Testis (tissue), 3 donors: ENCODE measurements around the gene SGF29. TPM values are rescaled to one million over a fixed set of nuclear protein-coding genes. Genes with fewer than 3 reads are reported as not detected.
A peak's percentile ranks its signal among the peaks of the same experiment; 100 is the strongest.
"Not testable (repeated sequence)": the region's sequence is repeated elsewhere in the genome, so short reads cannot be mapped to it uniquely, and the experiment has no call there.

Experiments
- DNase-seq: peaks from one replicate; pipeline ENCODE4 v3.0.0-alpha.2; 2019
- H3K27ac ChIP-seq, 2 donors: fragments of 200-600 bp; sonication (generic); one replicate each; pipeline ENCODE4 v1.5.1; 2019
- H3K27me3 ChIP-seq: fragments of 200-600 bp; sonication (generic); one replicate; pipeline ENCODE4 v1.5.1; 2019
- H3K36me3 ChIP-seq: fragments of 200-600 bp; sonication (generic); one replicate; pipeline ENCODE4 v1.5.1; 2017; ENCODE audit warnings: low read depth; ENCODE audit errors: missing control alignments
- H3K4me1 ChIP-seq: fragments of 200-600 bp; sonication (generic); one replicate; pipeline ENCODE4 v1.5.1; 2019
- H3K4me3 ChIP-seq, 2 donors: fragments of 200-600 bp; sonication (generic); one replicate each; pipeline ENCODE4 v1.5.1; 2017 to 2019
- H3K9me3 ChIP-seq: fragments of 200-600 bp; sonication (generic); one replicate; pipeline ENCODE4 v1.5.1; 2017
- CTCF ChIP-seq, 3 experiments: fragments of 450-650 bp in 2 of 3; fragments of 200-600 bp in 1 of 3; sonication (generic) in 1 of 3; IDR thresholded peaks; one replicate each; pipeline ENCODE4 v1.5.1; 2016 to 2019; ENCODE audit warnings: antibody characterized with exemption in 3 of 3, mild to moderate bottlenecking in 2 of 3, moderate library complexity in 1 of 3
- POLR2A ChIP-seq: fragments of 450-650 bp; IDR thresholded peaks from one replicate; pipeline ENCODE4 v1.6.1; 2017; ENCODE audit warnings: antibody characterized with exemption, mild to moderate bottlenecking, moderate library complexity
- WGBS, 2 donors: methylation state at CpG; one replicate each; pipeline ENCODE4 v1.1.5; 2018; 5-methylcytosine and 5-hydroxymethylcytosine counted together
- intact Hi-C: fragments of 100-400 bp; cut with DNase I; formaldehyde crosslinking; loops from one replicate; pipeline ENCODE4 v1.15.1; 2023; ENCODE audit warnings: low total_unique reads
- polyA plus RNA-seq: library from polyadenylated mRNA; stranded (reverse); fragments of 350-450 nt; fragmentation: Illumina TruSeq; extraction: RNeasy Lipid Tissue Mini Kit (QIAGEN cat#74804); gene quantifications from one replicate; pipeline ENCODE4 v1.2.3, GENCODE V29; 2014; ENCODE audit warnings: low read depth, low replicate concordance; ENCODE audit not compliant: insufficient read depth
- total RNA-seq, 2 donors: library from RNA; depleted of rRNA; stranded (reverse); fragments of >200 nt; gene quantifications; one replicate each; pipeline ENCODE4 v1.2.3, GENCODE V29; 2016

The SGF29 gene
- total and polyA plus RNA-seq, 3 donors from 2014 or later: 76.7 to 94.5 (median 82.3) TPM

- no peak overlapping the region for H3K27ac ChIP-seq
- H3K36me3 ChIP-seq: no peaks in the 10 kb centered on the region
- H3K4me1 ChIP-seq: peaks cover 9% of the 10 kb centered on the region
- intact Hi-C loops: no loop called here
- no peaks in the 10 kb centered on the region for H3K9me3 ChIP-seq
- no peak for TF ChIP-seq POLR2A
- TF ChIP-seq CTCF (IDR thresholded peaks at IDR 0.05): no peak
- no peak overlapping the region for H3K4me3 ChIP-seq
- H3K27me3 ChIP-seq: no peaks in the 10 kb centered on the region
- 77 to 80% methylated on average over 3 of the region's 3 CpGs for WGBS, 2 donors
- DNase-seq: no peak
Measured at GRCh38 chr16:28544998-28545397, 8.7 kb upstream of the SGF29 start.

- H3K4me1 ChIP-seq, H3K27me3 ChIP-seq, H3K27ac ChIP-seq, H3K4me3 ChIP-seq, DNase-seq, H3K9me3 ChIP-seq, H3K36me3 ChIP-seq, intact Hi-C loops: not testable (repeated sequence)
- 89 to 95% methylated on average over 7 of the region's 7 CpGs for WGBS, 2 donors
Measured at GRCh38 chr16:28545964-28546363, 7.8 kb upstream of the SGF29 start.

GRCh38 chr16:28546626-28547025 lies 7.1 kb upstream of the SGF29 start:
- 86 to 89% methylated on average over 7 of the region's 7 CpGs for WGBS, 2 donors

GRCh38 chr16:28548306-28548802 lies 5.4 kb upstream of the SGF29 start:
- no peaks in the 10 kb centered on the region for H3K36me3 ChIP-seq
- H3K27me3 ChIP-seq: no peaks in the 10 kb centered on the region
- no peaks in the 10 kb centered on the region for H3K9me3 ChIP-seq
- H3K4me1 ChIP-seq: peaks cover under 1% of the 10 kb centered on the region
- intact Hi-C loops: no loop called here
- TF ChIP-seq CTCF (IDR thresholded peaks at IDR 0.05) (no peak), POLR2A (no peak)
- no peak overlapping the region for H3K27ac ChIP-seq
- no peak overlapping the region for H3K4me3 ChIP-seq
- 85% methylated on average over 11 to 14 of the region's 14 CpGs for WGBS, 2 donors
- no peak for DNase-seq

More at GRCh38 chr16:28546626-28547025, 7.1 kb upstream of the SGF29 start:
- TF ChIP-seq POLR2A (no peak), CTCF (IDR thresholded peaks at IDR 0.05) (no peak)
- intact Hi-C loops: no loop called here
- DNase-seq: no peak
- Histone ChIP-seq H3K9me3 (no peaks in the 10 kb centered on the region), H3K27ac (no peak overlapping the region), H3K4me3 (no peak overlapping the region), H3K36me3 (no peaks in the 10 kb centered on the region), H3K27me3 (no peaks in the 10 kb centered on the region), H3K4me1 (peaks cover 9% of the 10 kb centered on the region)

- no peaks in the 10 kb centered on the region for H3K27me3 ChIP-seq
- intact Hi-C loops: no loop called here
- TF ChIP-seq CTCF (IDR thresholded peaks at IDR 0.05) (peak; percentile 20 to 60 (median 52)), POLR2A (no peak)
- 50 to 62% methylated on average over 11 of the region's 11 CpGs for WGBS, 2 donors
- peaks cover under 1% of the 10 kb centered on the region for H3K4me1 ChIP-seq
- H3K36me3 ChIP-seq: no peaks in the 10 kb centered on the region
- H3K9me3 ChIP-seq: no peaks in the 10 kb centered on the region
- H3K4me3 ChIP-seq: no peak overlapping the region
- no peak overlapping the region for H3K27ac ChIP-seq
- DNase-seq: no peak
Measured at GRCh38 chr16:28549301-28549899, 4.3 kb upstream of the SGF29 start.
